ENCODE measurements around the gene UGGT1.

The UGGT1 gene

DNA sequence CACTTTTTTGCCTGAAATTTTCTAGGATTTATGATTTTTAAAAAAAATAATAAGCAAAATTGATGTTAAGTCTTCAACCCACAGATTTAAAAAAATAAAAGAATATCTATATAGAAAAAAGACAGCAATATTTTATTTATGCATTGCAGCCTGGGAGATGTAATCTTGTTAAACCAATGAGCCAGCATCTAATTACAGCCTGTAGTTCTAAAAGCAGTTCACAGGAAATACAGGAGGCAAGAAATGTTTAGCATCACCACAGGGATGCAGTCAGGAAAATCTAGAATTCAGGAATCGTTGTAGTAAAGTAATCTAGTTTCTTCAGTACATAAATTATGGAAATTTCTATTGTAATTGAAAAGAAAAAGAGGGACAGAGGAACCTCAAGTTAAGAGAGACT is 17.2 kb downstream of the UGGT1 start:
- DNase-seq (ENCODE audit: low read depth), result no peak

DNA sequence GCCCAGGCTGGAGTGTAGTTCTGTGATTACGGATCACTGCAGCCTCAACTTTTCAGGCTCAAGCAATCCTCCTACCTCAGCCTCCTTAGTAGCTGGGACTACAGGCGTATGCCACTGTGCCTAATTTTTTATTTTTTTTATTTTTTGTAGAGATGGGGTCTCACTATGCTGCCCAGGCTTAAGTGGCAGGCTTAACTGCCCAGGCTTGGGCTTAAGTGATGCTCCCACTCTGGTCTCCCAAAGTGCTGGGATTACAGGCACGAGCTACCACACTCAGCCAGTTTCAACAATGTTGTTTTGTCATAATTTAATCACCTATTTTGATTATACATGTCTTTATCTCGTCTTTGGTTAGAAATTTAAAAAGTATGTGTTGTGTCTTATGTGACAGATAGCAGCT is 18.2 kb downstream of the UGGT1 start:
- no peak for DNase-seq (ENCODE audit: low read depth)

DNA sequence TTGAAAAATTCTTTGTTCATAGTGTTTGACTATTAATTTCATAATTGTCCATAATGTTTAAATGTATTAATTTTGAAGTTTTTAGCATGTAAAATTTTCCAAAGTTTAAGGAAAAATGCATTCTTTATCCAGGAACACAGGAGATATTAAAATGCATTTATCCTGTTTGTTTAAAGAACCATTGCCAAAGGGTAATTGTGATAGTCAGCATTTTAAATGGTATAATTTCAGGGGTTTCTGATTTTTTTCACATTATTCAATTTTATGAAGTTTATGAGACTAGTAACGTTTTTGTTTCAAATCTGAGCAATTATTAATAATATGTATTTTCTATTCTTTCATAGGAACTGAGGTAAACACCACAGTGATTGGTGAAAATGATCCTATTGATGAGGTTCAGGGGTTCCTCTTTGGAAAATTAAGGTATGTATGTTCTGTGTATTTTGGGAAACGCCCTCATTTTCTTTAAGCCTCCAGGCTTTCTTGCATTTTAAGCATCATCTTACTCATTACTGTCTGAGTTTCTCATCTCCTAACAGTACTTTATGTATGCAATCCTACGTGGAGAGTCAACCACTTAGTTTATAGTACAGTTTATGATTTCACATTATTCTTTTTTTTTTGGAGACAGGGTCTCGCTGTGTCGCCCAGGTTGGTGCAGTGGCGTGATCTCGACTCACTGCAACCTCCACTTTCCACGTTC is 25.1 kb downstream of the UGGT1 start:
- DNase-seq (ENCODE audit: low read depth), result no peak

DNA sequence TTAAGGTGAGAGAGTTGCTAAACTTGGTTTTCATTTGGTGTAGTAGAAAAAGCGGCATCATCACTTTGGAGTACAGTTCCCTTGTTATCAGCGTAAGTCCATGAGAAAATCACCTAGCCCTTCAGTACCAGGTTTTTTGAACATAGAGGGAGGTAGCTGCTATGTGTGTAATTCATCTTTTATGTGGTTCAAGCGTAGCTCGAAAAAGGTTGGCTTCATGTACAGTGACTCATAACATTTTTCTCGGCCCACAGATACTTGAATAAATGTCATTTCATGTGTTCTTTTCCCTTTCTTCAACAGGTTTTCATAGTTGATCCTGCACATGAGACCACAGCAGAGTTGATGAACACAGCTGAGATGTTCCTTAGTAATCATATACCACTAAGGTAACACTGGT is 43.6 kb downstream of the UGGT1 start:
- DNase-seq (ENCODE audit: low read depth), result no peak

DNA sequence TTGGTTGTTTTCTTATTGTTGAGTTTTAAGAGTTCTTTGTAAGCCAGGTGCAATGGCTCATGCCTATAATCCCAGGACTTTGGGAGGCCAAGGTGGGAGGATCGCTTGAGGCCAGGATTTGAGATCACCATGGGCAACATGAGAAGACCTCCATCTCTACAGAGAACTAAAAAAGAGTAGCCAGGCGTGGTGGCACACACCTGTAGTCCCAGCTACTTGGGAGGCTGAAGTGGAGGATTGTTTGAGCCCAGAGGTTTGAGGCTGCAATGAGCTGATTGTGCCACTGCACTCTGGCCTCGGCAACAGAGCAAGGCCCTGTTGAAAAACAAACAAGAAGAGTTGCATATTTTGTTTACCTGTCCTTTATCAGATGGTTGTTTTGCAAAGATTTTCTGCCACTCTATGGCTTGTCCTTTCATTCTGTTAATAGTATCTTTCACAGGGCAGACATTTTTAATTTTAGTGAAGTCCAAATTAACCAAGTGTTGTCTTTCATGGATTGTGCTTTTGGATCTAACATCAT is 46.2 kb downstream of the UGGT1 start:
- DNase-seq (ENCODE audit: low read depth), result no peak

DNA sequence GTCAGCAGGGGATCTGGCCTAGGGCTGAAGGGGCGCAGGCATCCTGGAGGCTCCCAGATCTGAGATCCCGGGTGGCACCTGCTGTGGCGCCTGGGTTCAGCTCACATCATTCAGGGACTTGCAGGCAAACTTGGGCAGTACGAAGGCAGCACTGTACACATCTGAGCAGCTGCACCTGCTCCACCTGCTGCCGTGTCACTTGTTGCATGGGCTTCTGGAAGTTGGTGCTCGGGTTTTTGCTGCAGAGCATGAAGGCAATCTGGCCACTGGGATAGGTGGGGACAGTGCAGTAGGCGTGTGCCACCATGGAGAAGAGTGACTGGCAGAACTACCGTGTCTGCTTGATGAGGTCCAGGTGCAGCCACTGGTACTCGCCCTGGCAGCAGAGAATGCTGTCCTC is 48.6 kb downstream of the UGGT1 start:
- no peak for DNase-seq (ENCODE audit: low read depth)

DNA sequence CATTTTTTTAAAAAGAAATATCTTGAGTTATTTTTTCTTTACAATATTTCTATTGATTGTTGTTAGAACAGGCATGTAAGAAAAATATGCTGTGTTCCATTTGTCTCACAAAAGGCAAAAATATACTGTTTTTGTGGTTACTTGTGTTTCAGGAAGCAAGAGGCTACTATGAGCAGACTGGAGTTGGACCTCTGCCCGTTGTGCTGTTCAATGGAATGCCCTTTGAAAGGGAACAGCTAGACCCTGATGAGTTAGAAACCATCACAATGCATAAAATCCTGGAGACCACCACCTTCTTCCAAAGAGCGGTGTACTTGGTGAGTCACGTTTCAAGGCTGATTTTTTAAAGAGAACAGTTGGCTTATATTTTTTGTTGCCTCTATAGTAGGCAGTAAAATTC is 54.7 kb downstream of the UGGT1 start:
- no peak for DNase-seq (ENCODE audit: low read depth)

DNA sequence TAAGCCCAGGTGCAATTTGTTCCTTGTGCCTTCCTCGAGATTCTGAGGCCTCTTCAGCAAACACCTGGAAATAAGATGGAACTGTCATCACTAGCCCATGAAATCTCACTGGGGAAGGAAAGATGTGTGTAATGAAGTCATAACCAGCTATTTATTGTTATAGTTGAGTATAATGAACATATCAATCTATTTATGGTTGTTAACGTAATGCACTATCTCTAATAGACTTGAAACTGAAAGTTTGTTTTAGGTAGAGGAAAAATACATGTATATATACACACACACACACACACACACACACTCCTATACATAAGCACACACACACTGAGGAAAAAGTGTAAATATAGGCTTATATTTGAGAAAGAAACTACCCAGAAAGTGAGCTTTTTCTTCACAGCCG is 62.8 kb downstream of the UGGT1 start:
- no peak for DNase-seq (ENCODE audit: low read depth)

DNA sequence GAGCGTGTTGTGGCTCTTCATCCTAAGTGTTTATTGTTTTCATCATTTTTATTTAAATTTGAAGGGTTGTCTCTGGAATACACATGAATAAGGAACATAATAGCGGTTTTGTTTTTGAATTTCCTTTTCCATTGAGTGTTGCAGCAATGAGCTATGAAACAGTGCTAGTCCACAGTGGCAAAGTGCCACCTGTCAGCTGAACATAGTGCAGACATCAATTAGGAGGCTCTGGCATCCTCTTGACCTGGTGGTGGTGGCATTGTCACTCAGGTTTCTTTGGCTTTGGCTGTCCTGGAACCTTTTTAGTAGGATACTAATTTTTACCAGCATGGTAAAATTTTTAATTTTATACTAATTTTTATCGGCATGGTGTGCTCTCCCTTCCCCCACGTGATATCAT is 63.2 kb downstream of the UGGT1 start:
- DNase-seq (ENCODE audit: low read depth), result no peak

DNA sequence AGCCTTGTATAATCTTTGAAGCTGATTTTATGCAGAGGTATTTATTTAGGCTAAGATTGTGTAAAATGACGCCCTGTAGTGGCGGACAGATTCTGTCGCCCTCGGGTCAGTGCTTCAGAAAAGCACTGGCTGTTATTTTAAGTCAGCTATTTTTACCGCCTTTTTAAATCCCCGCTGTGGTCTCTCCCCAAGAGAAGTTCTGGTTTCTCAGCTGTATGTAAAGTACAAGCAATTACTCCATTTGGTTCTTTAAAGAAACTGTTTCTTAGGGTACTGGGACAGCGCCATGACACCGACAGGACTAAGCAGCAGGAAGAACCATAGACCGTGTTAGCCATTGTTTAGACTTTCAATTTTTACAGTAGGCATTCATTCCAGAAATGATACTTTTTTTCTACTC is 65.0 kb downstream of the UGGT1 start:
- no peak for DNase-seq (ENCODE audit: low read depth)

DNA sequence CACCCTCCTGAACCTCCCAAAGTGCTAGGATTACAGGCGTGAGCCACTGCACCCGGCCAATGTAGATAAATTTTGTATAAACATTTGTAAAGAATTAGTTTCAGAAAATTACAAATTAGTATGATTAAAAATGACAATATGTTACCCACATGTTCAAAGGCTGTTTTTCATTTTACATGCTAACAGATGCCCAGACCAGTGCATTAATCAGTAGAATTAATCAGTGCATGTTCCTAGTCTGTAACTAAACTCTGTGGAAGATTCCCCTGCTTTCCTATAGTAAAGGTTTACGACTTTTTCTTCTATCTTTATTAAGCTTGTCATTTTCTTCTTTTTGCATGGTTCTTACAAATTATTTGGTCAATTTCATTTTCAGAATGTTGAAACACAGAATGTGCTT is 65.8 kb downstream of the UGGT1 start:
- no peak for DNase-seq (ENCODE audit: low read depth)

DNA sequence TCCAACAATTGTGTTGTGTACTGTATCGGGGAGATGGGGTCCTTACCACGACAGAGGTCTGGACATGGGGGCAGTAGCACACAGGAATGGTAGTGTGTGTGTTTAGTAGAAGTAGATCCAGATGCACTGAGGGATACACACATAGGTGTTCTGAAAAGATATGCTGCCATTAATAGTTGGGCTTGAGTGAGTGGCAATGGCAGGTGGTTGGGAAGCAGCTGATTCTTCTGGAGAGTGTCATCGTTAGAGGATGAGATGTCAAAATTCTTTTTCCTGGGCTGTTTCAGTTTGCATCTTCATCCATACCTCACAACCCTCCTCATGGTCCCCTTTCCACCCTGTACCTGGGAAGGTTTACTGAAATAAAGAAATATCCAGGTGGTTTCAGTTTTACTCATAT is 66.6 kb downstream of the UGGT1 start:
- no peak for DNase-seq (ENCODE audit: low read depth)

DNA sequence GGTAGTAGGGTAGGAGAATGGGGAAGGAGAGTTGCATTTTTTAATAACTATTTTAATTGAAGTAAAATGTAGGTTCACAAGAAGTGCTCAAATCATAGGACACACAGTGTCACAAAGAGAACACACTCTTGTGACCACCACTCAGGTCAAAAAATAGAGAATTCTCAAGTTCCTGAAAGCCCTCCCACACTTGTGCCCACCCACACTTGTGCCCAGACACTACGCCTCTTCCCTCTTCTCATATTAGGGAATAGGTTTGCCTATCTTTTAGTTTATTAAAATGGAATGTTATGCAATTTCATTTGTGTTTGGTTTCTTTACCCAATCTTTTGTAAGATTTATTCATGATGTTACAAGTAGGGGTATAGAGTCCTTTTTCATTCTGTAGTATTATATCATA is 67.2 kb downstream of the UGGT1 start:
- DNase-seq (ENCODE audit: low read depth), result no peak

DNA sequence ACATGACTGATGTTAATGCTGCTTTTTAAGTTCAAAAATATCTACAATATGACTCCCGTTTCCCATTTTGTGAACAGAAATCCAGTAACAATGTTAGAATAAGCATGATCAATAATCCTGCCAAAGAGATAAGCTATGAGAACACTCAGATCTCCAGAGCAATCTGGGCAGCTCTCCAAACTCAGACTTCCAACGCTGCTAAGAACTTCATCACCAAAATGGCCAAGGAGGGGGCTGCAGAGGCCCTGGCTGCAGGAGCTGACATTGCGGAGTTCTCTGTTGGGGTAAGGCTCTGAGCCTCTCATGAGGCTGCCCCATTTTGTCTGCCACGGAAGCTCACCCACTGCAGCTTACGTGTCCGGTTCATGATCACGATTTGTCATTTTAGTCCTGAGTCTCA is 68.4 kb downstream of the UGGT1 start:
- no peak for DNase-seq (ENCODE audit: low read depth)

DNA sequence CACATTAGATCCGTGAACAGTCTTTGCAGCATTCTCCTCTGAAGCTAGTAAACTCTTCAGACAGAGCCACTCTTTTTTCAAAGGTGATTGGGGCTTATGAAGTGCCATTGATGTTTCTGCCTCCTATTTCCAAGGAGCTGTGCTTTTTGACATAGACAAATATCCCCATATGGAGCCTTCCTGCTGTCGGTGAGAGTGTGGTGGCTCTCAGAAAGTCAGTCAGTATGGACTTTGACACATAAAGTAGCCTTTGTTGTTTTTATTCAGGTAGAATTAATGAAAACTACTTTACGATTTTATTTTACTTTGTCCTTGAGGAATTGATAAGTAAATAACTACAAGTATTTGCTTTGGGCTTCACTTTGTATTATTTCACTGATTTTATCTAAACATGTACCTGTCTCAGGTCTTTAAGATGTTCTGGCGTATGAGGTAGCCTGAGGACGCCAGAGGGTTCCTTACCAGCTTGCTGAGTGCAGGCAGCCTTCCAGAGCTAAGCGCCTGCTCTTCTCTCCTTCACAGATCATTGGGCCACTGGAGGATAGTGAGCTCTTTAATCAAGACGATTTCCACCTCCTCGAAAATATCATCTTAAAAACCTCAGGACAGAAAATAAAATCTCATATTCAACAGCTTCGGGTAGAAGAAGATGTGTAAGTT is 69.7 kb downstream of the UGGT1 start:
- no peak for DNase-seq (ENCODE audit: low read depth)

DNA sequence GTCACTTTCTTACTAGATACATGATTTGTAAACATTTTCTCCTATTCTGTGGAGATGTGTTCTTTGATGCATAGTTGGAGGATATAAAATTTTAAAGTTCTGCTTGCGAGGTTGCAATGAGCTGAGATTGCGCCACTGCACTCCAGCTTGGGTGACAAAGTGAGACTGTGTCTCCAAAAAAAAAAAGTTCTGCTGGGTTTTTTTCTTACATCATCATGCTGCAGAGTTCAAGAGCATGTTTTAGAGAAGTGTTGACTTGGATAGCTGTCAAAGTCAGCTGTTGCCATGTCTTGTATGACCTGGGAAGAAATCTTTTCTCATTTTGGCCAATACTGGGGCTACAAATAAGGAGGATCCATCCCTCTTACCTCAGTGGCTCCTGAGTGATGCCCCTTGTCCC is 71.3 kb downstream of the UGGT1 start:
- no peak for DNase-seq (ENCODE audit: low read depth)

DNA sequence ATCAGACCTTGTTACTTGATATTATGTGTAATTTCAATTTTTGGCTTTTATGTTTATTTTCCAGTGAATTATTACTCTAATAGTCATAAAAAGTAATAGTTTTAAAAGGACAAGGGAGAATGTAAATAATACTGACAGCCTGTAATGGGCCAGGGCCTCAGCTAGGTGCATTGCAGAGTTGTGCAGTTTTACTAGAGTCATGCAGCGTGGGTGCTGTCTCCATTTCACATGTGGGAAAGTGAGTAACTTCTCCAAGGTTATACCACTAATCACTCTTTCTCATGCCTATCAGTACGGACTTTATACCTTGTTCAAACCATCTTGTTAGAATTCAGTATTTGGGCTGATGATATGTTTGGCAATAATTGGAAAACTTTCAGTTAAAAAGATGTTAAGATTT is 73.3 kb downstream of the UGGT1 start:
- no peak for DNase-seq (ENCODE audit: low read depth)

DNA sequence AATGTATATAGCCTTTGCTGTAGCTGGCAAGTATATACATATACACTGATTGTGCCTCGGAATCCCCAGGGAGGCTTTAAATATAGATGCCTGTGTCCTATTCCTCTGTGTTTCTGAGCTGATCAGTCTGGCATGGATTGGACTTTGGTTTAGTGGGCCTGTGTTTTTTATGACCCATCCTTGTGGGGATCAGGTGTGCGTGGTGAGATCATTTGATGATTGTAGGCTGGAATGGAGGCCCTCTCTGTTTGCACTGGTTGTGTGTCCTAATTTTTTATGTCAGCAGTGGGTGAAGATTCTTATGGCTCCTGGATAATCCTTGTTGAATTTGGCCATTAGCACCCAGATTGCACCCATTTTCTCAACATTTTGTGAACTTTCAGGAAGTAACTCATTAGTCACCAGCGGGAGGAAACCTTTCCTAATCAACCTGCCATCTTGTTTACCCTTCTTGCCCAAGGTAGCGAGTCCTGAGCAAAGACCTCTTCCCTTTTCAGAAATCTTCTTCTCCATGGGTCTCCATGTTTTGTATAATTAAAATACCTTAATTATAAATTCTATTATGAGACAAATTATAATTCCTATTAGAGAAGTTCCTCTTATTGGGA is 75.8 kb downstream of the UGGT1 start:
- no peak for DNase-seq (ENCODE audit: low read depth)

DNA sequence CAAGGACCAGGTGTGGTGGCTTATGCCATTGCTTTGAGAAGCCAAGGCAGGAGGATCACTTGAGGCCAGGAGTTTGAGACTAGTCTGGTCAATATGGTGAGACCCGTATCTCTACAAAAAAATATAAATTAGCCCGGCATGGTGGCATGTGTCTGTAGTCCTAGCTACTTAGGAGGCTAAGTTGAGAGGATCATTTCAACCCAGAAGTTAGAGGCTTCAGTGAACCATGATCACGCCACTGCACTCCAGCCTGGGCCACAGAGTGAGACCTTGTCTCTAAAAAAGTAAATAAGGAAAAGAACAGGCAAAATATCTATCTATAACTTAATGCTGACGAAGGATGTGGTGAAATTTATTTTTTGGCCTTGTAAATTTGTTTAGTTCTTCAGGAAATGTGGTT is 78.1 kb downstream of the UGGT1 start:
- DNase-seq (ENCODE audit: low read depth), result no peak

DNA sequence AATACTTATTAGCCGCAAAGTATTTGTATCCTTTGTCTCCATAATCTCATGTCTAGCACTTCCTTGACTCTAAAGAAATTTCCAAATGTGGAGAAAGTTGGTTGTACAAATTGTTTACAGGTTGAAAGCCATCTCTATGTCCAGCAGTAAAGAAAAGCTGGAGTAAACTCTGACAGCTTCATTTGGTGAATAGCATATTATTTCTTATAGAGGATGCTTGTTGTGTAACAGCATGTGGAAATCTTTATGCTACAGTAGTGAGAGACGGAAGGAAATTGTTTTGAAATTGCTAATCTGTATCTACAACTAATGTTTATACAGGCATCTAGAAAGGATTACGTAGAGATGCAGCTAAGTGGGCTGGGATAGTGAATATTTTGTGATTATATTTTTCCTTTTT is 78.5 kb downstream of the UGGT1 start:
- DNase-seq (ENCODE audit: low read depth), result no peak

DNA sequence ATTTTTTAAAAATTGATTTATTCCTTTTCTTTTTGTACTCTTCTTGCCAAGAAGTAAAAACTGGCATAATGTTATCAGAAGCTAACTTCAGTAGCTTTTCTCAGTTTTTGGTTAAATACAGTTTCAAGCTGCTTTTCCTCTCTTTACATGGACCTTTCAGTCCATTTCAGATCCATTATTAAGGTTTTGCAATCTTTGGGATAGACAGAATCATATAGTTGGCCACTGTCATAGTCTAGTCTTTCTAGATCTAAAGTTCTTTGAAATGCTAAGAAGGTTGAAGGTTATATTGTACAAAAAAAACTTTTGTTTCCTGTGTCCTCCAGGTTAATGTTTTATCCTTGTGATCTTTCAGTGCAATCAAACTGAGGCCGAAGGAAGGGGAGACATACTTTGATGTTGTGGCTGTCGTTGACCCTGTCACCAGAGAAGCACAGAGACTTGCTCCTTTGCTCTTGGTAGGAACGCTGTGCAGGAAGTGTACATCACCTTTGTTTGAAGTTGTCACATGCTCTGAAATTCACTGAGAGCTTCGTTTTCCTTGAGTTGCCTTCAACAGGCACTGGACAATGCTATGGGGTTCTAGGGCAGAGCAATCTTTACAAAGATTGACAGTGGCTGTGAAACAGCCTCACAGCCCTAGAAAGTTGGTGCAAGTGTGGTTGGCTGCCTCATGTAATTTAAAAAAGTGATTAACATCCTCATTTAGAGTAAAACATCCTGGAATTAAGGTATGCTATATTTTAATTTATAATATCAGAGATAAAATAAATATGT is 79.1 kb downstream of the UGGT1 start:
- no peak for DNase-seq (ENCODE audit: low read depth)

DNA sequence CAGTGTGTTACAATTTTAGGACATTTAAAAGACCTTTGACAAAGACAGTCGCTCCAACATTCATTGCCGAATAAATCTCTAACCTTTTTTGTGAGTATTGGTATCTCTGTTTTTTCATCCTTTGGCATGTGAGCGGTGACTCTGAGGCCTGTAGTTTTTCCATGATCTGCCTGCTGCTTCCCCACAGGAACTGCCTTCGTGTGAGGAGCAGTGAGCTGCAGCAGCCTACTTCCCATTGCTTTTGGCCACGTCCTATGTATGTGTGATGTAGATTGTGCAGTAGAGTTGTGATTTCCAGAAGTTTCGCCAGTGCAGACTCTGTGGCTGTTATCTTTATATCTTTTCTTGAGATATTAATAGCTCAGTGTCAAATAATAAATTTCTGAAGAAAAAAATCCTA is 79.8 kb downstream of the UGGT1 start:
- no peak for DNase-seq (ENCODE audit: low read depth)

DNA sequence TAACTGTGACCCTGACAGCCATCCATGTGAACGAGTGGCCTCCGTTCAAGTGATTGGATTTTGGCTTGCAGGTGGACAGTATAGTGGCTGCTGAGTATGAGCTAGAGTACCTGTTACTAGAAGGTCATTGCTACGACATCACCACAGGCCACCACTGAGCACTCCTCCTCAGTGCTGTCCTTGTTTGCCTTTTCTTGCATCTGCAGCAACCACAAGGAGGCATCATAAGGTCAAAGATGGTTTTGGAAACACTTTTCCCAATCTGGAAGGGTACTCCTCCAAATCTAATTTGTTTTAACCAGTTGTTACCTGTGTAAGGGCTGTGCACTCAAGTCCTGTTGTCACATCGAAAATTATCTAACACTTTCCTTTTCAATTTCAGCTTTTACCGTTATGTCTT is 81.2 kb downstream of the UGGT1 start:
- no peak for DNase-seq (ENCODE audit: low read depth)

All from CMK (cell line).